Fibroblast of mammary gland (primary cell): Measurements from ENCODE around the gene APCDD1.
"Not testable (repeated sequence)": the region's sequence is repeated elsewhere in the genome, so short reads cannot be mapped to it uniquely, and the experiment has no call there.

Experiments
- DNase-seq: peaks from one replicate; pipeline ENCODE4 v3.0.0-alpha.2; 2010; ENCODE audit warnings: low read depth
- H3K4me3 ChIP-seq: 2 replicates; pipeline ENCODE4 v1.5.1; 2011; ENCODE audit warnings: low read depth, mild to moderate bottlenecking, low read length, moderate library complexity; ENCODE audit not compliant: control insufficient read depth
- CTCF ChIP-seq: conservative IDR thresholded peaks from 2 replicates; pipeline ENCODE4 v1.5.1; 2011; ENCODE audit warnings: low read depth, low read length, inconsistent platforms; ENCODE audit not compliant: control insufficient read depth, insufficient read depth

The APCDD1 gene

GRCh38 chr18:10459587-10459986, 5.2 kb downstream of the APCDD1 start:
- DNase-seq, result no peak
- no peak overlapping the region for H3K4me3 ChIP-seq
- no peak for TF ChIP-seq CTCF

GRCh38 chr18:10460414-10461018, 6.1 kb downstream of the APCDD1 start:
- TF ChIP-seq CTCF, result no peak
- no peak for DNase-seq
- H3K4me3 ChIP-seq, result no peak overlapping the region

- DNase-seq, result no peak
- no peak for TF ChIP-seq CTCF
- no peak overlapping the region for H3K4me3 ChIP-seq
Measured at GRCh38 chr18:10461989-10462388, 7.6 kb downstream of the APCDD1 start.

- TF ChIP-seq CTCF, result no peak
- no peak overlapping the region for H3K4me3 ChIP-seq
- DNase-seq, result no peak
Measured at GRCh38 chr18:10462597-10462996, 8.2 kb downstream of the APCDD1 start.

GRCh38 chr18:10463096-10463495, 8.7 kb downstream of the APCDD1 start:
- no peak for TF ChIP-seq CTCF
- no peak overlapping the region for H3K4me3 ChIP-seq
- no peak for DNase-seq

GRCh38 chr18:10463741-10464140, 9.3 kb downstream of the APCDD1 start:
- no peak for TF ChIP-seq CTCF

GRCh38 chr18:10464161-10464648, 9.8 kb downstream of the APCDD1 start:
- not testable (repeated sequence) for H3K4me3 ChIP-seq, DNase-seq

More at GRCh38 chr18:10463741-10464140, 9.3 kb downstream of the APCDD1 start:
- no peak for DNase-seq
- H3K4me3 ChIP-seq, result no peak overlapping the region
